GM21423 (cell line): ENCODE results near the gene TPRN.
A peak's percentile ranks its signal among the peaks of the same experiment; 100 is the strongest.

Experiments used
- ATAC-seq: cut with Tn5 transposase; IDR thresholded peaks from one replicate; pipeline ENCODE4 v1.9.1; 2021; ENCODE audit warnings: mild to moderate bottlenecking, moderate library complexity; ENCODE audit not compliant: unreplicated experiment

Gene TPRN

DNA sequence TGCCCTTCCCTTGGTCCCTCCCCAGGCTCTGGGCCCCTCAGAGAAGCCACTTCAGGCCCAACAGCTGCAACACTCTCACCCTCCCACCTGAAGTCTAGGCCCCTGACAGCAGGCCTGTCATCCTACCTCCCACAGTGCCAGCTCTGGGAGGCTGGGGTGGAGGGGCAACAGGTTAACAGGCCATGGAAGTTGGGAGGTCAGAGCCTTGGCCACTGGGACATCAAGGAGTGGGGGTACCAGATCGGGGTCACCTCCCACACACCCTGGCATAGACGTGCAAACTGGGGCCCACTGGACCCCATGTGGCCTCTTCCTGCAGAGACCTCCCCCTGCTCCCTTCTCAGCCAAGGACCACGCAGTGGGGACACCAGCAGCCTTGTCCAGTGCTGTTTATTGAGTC, 9.3 kb downstream of the TPRN start:
- no peak for ATAC-seq

- no peak for ATAC-seq
These were observed 10.2 kb downstream of the TPRN start for GRCh38 chr9:137190315-137190856.

DNA sequence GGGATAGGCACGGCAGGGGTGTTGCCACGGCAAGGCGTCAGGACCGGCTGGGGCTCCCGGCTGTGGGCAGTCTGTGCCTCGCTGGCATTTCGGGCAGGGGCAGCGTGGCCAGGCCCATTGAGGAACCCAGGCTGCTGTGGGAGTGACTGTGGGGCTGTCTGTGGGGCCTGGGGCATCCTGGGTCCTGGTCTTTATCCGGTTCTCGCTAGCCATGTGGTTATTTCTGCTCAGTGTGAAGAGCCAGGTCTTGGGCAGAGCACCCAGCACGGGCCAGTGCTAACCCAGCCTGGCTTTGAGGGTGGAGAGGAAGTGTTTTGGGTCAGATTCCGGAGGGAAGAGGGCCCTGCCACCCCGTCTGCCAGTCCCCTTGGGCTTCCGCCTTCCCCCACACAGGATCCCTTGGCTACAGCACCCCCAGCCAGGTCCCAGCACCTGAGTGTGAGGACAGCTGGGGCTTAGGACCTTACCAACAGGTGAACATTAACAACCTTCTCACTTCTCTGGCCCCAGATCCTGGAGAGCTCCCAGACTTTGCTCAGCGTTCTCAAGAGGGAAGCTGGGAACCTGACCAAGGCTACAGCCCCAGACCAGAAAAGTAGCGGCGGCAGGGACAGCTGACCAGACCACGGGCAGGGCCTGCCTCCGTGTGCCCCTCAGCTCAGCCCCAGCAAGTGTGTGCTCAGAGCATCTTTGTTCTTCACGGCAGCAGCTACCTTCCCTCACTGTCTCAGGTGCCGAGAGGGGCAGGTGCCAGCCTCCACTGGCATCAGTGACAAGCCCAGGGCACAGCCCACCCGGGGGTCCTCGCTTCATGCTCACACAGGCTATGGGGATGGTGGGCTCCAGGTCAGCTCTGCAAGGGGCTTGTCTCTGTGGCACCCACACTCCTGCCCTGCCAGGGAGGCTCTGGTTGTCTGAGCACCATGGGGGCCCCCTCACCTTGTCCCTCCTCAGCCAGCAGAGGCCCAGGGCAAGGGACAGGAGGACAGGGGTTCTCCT, 10.9 kb downstream of the TPRN start:
- ATAC-seq = no peak

- peak; percentile 80 for ATAC-seq
These were observed 11.8 kb downstream of the TPRN start, which contains the start of the genes ANAPC2 and SSNA1 for GRCh38 chr9:137188490-137189296. Gene ANAPC2 (minus strand): TSS chr9:137188560. CDS start chr9:137188532, 28 bp downstream. Gene SSNA1 (plus strand): TSS chr9:137188676. CDS start chr9:137188727, 51 bp downstream.

DNA sequence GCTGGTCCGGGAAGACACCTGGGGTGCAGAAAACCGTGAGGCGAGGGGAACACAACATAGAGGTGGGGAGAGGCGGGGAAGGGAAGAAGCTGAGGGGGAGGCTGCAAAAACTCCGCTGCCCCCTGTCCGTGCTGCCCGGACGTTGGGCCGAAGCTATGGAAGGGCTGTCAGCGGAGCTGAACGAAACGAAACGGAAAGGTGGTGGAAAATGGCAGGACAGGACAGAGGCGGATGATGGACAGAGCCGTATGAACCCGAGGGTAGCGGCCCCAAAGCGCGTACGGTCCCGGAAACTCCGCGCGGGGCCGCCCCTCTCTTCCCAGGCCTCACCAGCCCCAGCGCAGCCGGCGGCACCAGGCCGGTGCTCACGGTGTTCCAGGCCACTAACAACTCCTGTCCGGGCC, 12.5 kb downstream of the TPRN start:
- ATAC-seq = no peak

DNA sequence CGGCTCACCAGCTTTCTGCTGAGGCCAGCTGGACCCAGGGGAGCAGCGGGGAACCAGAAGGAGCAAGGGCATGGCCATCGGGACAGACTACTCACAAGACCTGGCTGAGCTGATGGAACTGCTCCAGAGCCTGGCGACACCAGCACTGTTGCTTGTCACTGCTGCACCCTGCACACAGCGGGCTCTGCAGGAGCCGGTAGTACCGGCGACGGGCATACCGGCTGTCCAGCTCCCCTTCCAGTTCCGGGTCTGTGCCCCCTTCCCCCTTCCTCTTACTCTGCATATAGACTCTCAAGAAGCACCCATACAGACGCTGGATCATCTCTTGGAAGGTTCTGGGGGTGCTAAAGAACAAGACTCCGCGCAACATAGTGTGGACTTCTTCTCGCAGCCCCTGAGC, 13.2 kb downstream of the TPRN start:
- no peak for ATAC-seq

DNA sequence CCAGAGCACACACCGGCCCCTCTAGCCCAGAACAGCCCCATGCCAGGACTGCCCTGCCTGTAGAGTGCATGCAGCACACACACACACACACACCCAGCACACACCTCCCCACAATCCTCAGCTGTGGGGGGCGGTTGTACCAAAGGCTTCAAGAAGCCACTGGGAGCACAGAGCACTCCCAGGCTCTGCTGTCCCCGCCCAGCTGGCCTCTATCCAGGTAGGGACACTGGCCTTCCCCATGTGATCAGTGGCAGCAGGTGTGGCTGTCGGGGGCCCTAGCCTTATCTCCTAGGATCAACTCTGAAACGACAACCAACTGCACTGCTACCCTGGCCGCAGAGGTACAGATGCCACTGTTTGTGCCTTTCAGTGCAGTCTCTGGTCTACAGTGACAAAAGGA, 14.2 kb downstream of the TPRN start:
- no peak for ATAC-seq

DNA sequence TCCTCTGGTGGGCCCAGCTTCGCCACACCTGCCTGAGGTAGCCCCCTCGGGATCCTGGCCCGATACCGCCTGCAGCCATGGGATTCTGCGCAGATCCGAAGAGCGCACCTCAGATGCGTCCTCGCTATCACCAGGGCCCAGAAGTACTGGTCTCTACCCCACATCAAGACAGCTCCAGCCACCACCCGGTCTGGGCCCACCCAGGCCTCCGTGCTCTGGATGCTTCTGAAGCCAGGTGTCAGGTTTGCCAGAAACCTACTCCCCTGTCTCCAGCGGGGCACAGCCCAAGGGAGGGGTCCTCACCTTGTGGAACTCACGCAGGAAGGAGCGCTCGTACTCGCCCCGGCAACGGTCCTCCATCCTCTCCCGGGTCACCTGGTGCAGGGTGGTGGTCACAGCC, 14.6 kb downstream of the TPRN start:
- ATAC-seq = no peak

DNA sequence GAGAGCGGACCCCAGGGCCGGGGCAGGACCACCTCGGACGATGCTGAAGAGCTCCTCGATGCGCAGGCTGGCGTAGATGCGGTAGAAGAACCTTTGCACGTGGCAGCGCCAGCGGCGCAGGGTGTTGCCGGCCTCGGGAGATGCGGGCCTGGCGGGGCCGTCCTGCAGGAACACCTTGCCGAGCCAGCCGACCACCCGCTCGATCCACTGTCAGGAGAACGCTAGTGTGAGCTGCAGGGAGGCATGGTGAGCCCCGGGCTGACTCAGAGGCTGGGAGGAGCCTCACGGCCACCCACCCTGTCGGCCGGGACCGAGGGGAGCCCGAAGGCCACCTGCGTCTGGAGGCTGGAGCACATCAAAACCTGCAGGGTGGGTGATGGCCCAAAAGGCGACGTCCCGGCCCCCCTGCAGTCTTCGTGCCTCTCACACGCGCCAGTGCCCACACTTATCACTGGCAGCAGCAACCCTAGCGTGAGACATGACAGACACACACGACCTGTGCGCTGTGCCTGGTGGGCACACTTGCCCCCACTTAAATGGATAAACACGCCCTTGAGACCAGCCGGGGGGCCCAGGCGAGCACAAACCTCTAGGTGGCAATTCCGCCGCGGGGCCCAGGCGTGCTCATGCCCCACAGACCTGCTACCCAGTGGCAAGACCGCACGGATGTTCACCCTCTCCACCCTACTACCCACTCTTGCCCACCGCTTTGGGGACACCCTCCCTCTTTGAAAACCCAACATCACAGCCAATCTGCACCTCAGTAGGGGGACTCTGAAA, 15.5 kb downstream of the TPRN start:
- ATAC-seq = no peak

GRCh38 chr9:137183980-137184595, 16.5 kb downstream of the TPRN start:
- no peak for ATAC-seq

DNA sequence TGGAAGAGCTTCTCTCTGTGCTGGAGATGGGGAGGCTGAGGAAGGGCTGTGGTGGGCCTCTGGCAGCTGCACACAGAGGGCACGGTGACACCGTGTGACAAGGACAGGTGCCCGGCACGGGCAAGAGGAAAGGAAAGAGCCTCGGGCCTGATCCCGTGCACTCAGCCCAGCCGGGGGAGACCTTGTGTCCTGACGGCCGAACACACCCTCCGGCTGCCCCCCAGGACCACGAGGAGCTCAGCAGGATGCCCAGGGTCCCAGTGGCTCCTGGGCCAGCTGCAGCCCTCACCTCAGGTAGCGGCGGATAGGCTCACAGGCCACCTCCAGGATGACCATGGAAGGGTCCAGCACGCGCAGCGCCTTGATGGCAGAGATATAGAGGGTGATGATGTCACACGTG, 17.7 kb downstream of the TPRN start:
- ATAC-seq = no peak

GRCh38 chr9:137181680-137182079, 18.9 kb downstream of the TPRN start:
- ATAC-seq = no peak

GRCh38 chr9:137180491-137180890, 20.1 kb downstream of the TPRN start:
- no peak for ATAC-seq

GRCh38 chr9:137179761-137180160, 20.8 kb downstream of the TPRN start:
- ATAC-seq = no peak

GRCh38 chr9:137178939-137179630, 21.5 kb downstream of the TPRN start:
- ATAC-seq = no peak

DNA sequence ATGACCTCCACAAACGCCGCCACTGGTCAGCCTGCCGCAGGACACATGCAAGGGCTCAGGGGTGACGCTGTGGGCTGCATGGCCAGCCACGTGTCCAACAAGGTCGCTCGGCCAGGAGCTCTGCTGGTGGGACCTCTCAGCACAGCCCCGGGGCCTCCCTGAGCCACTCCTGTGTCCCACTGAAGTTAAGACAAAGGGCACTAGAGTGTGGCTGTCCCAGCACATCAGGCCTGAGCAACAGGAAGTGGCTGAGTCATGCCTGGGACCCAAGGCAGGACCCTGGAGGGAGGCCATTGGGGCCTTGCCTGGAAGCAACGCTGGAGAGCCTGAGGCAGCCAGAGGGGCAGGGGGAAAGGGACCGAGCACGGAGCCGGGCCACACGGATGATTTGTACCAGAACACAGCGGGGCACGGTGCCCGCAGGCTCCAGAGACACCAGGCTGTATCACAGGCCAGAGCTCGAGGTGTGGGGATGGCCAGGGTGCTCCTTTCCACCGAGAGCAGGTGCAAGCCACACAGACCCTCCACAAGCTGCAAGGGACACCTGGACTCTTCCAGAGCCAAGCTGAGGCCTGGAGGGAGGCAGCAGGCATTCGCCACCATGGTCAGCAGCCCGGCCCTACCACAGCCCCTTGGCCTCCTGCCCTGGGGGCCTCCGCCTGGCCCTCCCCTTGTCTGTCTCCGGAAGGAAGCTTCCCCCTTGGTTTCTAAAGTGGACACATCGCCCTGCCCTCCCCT, 22.2 kb downstream of the TPRN start:
- ATAC-seq = no peak

DNA sequence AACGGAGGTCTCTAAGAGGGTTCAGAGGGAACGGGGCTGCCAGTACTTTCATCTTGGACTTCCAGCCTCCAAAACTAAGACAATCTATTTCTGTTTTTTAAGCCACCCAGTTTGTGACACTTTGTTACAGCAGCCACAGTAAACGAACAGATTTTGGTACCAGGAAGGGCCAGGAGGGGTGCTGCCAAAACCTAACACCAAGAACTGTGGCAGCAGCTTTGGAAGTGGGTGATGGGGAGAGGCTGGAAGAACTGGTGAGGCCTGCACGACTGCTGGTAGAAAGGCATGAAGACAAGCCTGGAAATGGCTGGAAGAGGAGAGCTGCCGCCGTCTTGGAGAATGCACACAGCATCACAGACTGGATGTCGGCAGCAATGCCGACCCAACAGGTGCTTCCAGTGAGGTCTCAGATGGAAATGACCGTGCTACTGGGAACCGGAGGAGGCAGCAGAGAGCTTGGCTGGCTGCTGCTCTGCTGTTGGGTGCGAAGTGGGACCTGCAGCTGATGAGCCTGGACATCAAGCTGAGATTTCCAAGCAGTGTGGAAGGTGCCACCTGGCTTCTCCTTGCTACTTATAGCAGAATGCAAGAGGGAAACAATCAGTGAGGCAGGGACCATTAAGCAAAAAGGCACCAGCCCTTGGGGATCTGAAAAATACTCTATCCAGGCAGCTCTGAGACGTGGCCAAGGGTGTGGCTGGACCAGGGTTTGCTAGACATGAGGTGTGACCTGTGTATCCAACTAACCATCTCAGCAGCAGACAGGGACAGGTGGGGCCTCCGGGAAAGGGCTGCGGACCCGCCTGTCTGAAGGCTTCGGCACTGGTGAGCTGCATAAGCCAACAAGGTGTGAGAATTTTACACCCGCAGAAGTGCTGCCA, 24.0 kb downstream of the TPRN start:
- no peak for ATAC-seq
